Measurements from ENCODE around the gene TBRG1. TPM values are rescaled to one million over a fixed set of nuclear protein-coding genes. Genes with fewer than 3 reads are reported as not detected.

Gene TBRG1
- total and polyA plus RNA-seq, 4 donors: 13.4 to 32.4 (median 16.5) TPM

- H3K36me3 ChIP-seq (ENCODE audit: control insufficient read depth in 4 of 4, insufficient read depth in 3 of 4, low read depth in 1 of 4, low read length in 3 of 4): peaks cover under 1 to 10% (median 6%) of the 10 kb centered on the region in 4 donors
- peaks cover 3 to 7% (median 5%) of the 10 kb centered on the region in 4 donors for H3K4me1 ChIP-seq (ENCODE audit: control insufficient read depth in 4 of 4, insufficient read depth in 4 of 4, low read length in 3 of 4)
- H3K9ac ChIP-seq (ENCODE audit: low read depth in 1 of 2, low read length in 2 of 2): no peak overlapping the region
- no peaks in the 10 kb centered on the region for H3K9me3 ChIP-seq (ENCODE audit: control insufficient read depth in 4 of 4, low read length in 3 of 4)
- WGBS: 95% methylated on average over 3 of the region's 3 CpGs
- H3K27ac ChIP-seq (ENCODE audit: low read depth in 1 of 2, low read length in 2 of 2): no peak overlapping the region
- DNase-seq (ENCODE audit: low spot score): no peak
- H3K27me3 ChIP-seq (ENCODE audit: control insufficient read depth in 4 of 4, insufficient read depth in 4 of 4, low read length in 3 of 4): no peaks in the 10 kb centered on the region
- TF ChIP-seq EGR1 (IDR thresholded peaks at IDR 0.05; ENCODE audit: low read depth in 2 of 2) (no peak), FOXA2 (IDR thresholded peaks at IDR 0.05) (no peak), JUND (IDR thresholded peaks at IDR 0.05) (no peak), HNF4A (conservative IDR thresholded peaks at IDR 0.05) (no peak), ATF3 (IDR thresholded peaks at IDR 0.05) (no peak), ZBTB33 (IDR thresholded peaks at IDR 0.05) (no peak), REST (IDR thresholded peaks at IDR 0.05) (no peak), NR2F2 (IDR thresholded peaks at IDR 0.05) (no peak), GABPA (IDR thresholded peaks at IDR 0.05 in 1 of 2, conservative IDR thresholded peaks at IDR 0.05 in 1 of 2) (no peak), RAD21 (IDR thresholded peaks at IDR 0.05) (no peak), MAX (IDR thresholded peaks at IDR 0.05) (no peak), TAF1 (conservative IDR thresholded peaks at IDR 0.05) (no peak), SP1 (IDR thresholded peaks at IDR 0.05) (no peak), RXRA (IDR thresholded peaks at IDR 0.05) (no peak)
- H3K4me3 ChIP-seq (ENCODE audit: low read depth in 1 of 3, low read length in 3 of 3): no peak overlapping the region
Observed at GRCh38 chr11:124642628-124643027, 20.0 kb downstream of the TBRG1 start.

- H3K27me3 ChIP-seq (ENCODE audit: control insufficient read depth in 4 of 4, insufficient read depth in 4 of 4, low read length in 3 of 4): no peaks in the 10 kb centered on the region
- 93% methylated on average over 10 of the region's 10 CpGs for WGBS
- TF ChIP-seq HNF4A (conservative IDR thresholded peaks at IDR 0.05): no peak
- no peak for TF ChIP-seq CTCF (IDR thresholded peaks at IDR 0.05; ENCODE audit: low read depth, low read length, missing input control)
- TF ChIP-seq SP1 (IDR thresholded peaks at IDR 0.05): no peak
- TF ChIP-seq JUND (IDR thresholded peaks at IDR 0.05): no peak
- DNase-seq (ENCODE audit: low spot score): no peak
- H3K36me3 ChIP-seq (ENCODE audit: control insufficient read depth in 4 of 4, insufficient read depth in 3 of 4, low read depth in 1 of 4, low read length in 3 of 4): peaks cover 0 to 9% (median 3%) of the 10 kb centered on the region in 4 donors
- no peaks in the 10 kb centered on the region for H3K9me3 ChIP-seq (ENCODE audit: control insufficient read depth in 4 of 4, low read length in 3 of 4)
- no peak overlapping the region for H3K4me3 ChIP-seq (ENCODE audit: low read depth in 1 of 3, low read length in 3 of 3)
- no peak overlapping the region for H3K27ac ChIP-seq (ENCODE audit: low read depth in 1 of 2, low read length in 2 of 2)
- H3K4me1 ChIP-seq (ENCODE audit: control insufficient read depth in 4 of 4, insufficient read depth in 4 of 4, low read length in 3 of 4): peaks cover 3 to 7% (median 5%) of the 10 kb centered on the region in 4 donors
- no peak overlapping the region for H3K9ac ChIP-seq (ENCODE audit: low read depth in 1 of 2, low read length in 2 of 2)
Observed at GRCh38 chr11:124643042-124643604, 20.5 kb downstream of the TBRG1 start.
